Measurements from ENCODE around the gene NCOA7.

DNA sequence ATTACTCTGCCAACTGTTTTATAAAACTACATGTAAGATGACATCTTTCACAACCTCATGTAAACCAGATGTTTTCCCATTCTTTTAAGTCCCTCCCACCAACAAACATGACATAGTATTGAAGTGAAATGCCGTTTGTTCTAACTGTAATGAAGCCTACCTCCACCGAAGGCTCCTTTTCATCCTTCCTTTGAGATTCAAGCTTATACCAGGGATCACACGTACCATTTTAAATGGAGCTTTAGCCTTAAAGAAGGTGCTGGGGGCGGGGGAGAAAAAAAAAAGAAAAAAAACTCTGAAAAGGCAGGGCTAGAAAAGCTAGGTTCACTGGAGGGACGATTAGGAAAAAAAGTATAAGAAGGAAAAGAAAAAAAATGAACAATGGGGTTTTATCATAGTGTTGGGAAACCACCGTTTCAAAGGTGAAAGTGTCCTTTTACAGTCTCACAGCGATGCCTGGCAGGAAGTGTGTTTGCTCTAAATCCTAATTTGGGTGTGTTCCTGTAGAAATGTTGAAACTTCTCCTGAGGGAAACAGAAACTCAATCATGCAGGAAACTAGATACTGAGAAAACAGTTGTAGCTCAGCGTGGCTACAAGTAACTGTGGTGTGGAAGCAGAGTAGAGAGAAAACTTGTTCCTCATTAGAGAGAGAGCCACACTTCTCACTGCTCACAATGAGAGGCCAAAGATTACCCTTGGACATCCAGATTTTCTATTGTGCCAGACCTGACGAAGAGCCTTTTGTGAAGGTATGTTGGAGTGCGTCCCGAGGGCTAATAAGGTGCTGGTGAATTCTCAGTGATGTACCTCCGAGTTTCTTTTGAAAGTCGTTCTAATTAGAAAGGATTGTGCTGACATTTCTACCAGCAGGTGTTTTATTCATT is 128.2 kb downstream of the NCOA7 start:
- no peak for TF ChIP-seq POLR2A (IDR thresholded peaks at IDR 0.05)
- TF ChIP-seq, protein P1, sequence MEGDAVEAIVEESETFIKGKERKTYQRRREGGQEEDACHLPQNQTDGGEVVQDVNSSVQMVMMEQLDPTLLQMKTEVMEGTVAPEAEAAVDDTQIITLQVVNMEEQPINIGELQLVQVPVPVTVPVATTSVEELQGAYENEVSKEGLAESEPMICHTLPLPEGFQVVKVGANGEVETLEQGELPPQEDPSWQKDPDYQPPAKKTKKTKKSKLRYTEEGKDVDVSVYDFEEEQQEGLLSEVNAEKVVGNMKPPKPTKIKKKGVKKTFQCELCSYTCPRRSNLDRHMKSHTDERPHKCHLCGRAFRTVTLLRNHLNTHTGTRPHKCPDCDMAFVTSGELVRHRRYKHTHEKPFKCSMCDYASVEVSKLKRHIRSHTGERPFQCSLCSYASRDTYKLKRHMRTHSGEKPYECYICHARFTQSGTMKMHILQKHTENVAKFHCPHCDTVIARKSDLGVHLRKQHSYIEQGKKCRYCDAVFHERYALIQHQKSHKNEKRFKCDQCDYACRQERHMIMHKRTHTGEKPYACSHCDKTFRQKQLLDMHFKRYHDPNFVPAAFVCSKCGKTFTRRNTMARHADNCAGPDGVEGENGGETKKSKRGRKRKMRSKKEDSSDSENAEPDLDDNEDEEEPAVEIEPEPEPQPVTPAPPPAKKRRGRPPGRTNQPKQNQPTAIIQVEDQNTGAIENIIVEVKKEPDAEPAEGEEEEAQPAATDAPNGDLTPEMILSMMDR (IDR thresholded peaks at IDR 0.05): no peak

Measured in testis (tissue), 2 donors.